Neural cell (in vitro differentiated cells): ENCODE measurements around the gene NEXN. TPM values are rescaled to one million over a fixed set of nuclear protein-coding genes. Genes with fewer than 3 reads are reported as not detected.

ENCODE experiments used
- H2AFZ ChIP-seq: fragments of 200-600, 300-800 bp; sonication (generic), shearing (Covaris generic); 2 replicates; pipeline ENCODE4 v1.6.0; 2014; ENCODE audit warnings: low read depth, mild to moderate bottlenecking, antibody characterized with exemption, low read length, moderate library complexity
- H3F3A ChIP-seq: fragments of 200-600 bp; shearing (Covaris generic); 2 replicates; pipeline ENCODE4 v1.6.1; 2016; ENCODE audit warnings: mild to moderate bottlenecking, moderate library complexity, mixed read lengths, antibody characterized with exemption, low read length; ENCODE audit not compliant: insufficient read depth, poor library complexity, severe bottlenecking
- H3K27ac ChIP-seq: fragments of 200-600, 300-800 bp; sonication (generic), shearing (Covaris generic); 2 replicates; pipeline ENCODE4 v1.5.1; 2014; ENCODE audit warnings: mild to moderate bottlenecking, low read length, moderate library complexity
- H3K27me3 ChIP-seq: fragments of 300-800, 200-600 bp; sonication (generic), shearing (Covaris generic); 2 replicates; pipeline ENCODE4 v1.6.0; 2014; ENCODE audit warnings: mild to moderate bottlenecking, low read depth, low read length, moderate library complexity; ENCODE audit not compliant: insufficient read depth
- H3K36me3 ChIP-seq: fragments of 300-800, 200-600 bp; sonication (generic), shearing (Covaris generic); 2 replicates; pipeline ENCODE4 v1.5.1; 2014; ENCODE audit warnings: mild to moderate bottlenecking, antibody characterized with exemption, low read length, moderate library complexity; ENCODE audit not compliant: insufficient read depth
- H3K4me2 ChIP-seq: fragments of 300-800, 200-600 bp; sonication (generic), shearing (Covaris generic); 2 replicates; pipeline ENCODE4 v1.6.0; 2014; ENCODE audit warnings: mild to moderate bottlenecking, low read length
- H3K4me3 ChIP-seq: fragments of 300-800, 200-600 bp; sonication (generic), shearing (Covaris generic); 2 replicates; pipeline ENCODE4 v1.5.1; 2014; ENCODE audit warnings: mild to moderate bottlenecking, low read length, moderate library complexity
- H3K79me2 ChIP-seq: fragments of 200-600 bp; shearing (Covaris generic); replicated peaks from 2 replicates; pipeline ENCODE4 v1.6.0; 2014; ENCODE audit warnings: mild to moderate bottlenecking, low read length, moderate library complexity; ENCODE audit not compliant: insufficient read depth
- H3K9ac ChIP-seq: fragments of 300-800, 200-600 bp; sonication (generic), shearing (Covaris generic); 2 replicates; pipeline ENCODE4 v1.6.1; 2016; ENCODE audit warnings: mild to moderate bottlenecking, low read length, mixed read lengths
- H3K9me2 ChIP-seq: fragments of 200-600 bp; shearing (Covaris generic); 2 replicates; pipeline ENCODE4 v1.6.1; 2016; ENCODE audit warnings: mild to moderate bottlenecking, low read length, mixed read lengths; ENCODE audit not compliant: insufficient read depth
- H3K9me3 ChIP-seq: fragments of 200-600, 300-800 bp; sonication (generic), shearing (Covaris generic); 2 replicates; pipeline ENCODE4 v1.6.1; 2016; ENCODE audit warnings: mild to moderate bottlenecking, mixed run types, low read length, moderate library complexity, mixed read lengths
- H4K20me1 ChIP-seq: fragments of 200-600 bp; shearing (Covaris generic); 2 replicates; pipeline ENCODE4 v1.6.1; 2016; ENCODE audit warnings: mild to moderate bottlenecking, mixed run types; ENCODE audit not compliant: insufficient read depth
- CTCF ChIP-seq: fragments of 450-650 bp; IDR thresholded peaks from 2 replicates; pipeline ENCODE4 v1.5.1; 2014; ENCODE audit warnings: antibody characterized with exemption, mild to moderate bottlenecking, moderate library complexity; ENCODE audit not compliant: poor library complexity, severe bottlenecking
- EP300 ChIP-seq: fragments of 450-650 bp; conservative IDR thresholded peaks from 2 replicates; pipeline ENCODE4 v1.6.1; 2014; ENCODE audit warnings: antibody characterized with exemption, mild to moderate bottlenecking, moderate library complexity; ENCODE audit not compliant: poor library complexity, severe bottlenecking
- EZH2 ChIP-seq: fragments of 200-600, 300-800 bp; shearing (Covaris generic), sonication (generic); IDR thresholded peaks from 2 replicates; pipeline ENCODE4 v1.6.1; 2014; ENCODE audit warnings: antibody characterized with exemption, low read length, borderline replicate concordance, mild to moderate bottlenecking; ENCODE audit not compliant: insufficient read depth, poor library complexity, severe bottlenecking
- MXI1 ChIP-seq: fragments of 450-650 bp; conservative IDR thresholded peaks from 2 replicates; pipeline ENCODE4 v1.6.1; 2014; ENCODE audit warnings: antibody characterized with exemption, mild to moderate bottlenecking; ENCODE audit not compliant: poor library complexity, severe bottlenecking
- POLR2AphosphoS5 ChIP-seq: IDR thresholded peaks from 2 replicates; pipeline ENCODE4 v1.6.1; 2012
- RAD21 ChIP-seq: fragments of 450-650 bp; conservative IDR thresholded peaks from 2 replicates; pipeline ENCODE4 v1.6.1; 2014; ENCODE audit warnings: antibody characterized with exemption, mild to moderate bottlenecking, moderate library complexity
- REST ChIP-seq: IDR thresholded peaks from 2 replicates; pipeline ENCODE4 v1.6.1; 2012; ENCODE audit warnings: borderline replicate concordance
- SMC3 ChIP-seq: fragments of 450-650 bp; conservative IDR thresholded peaks from 2 replicates; pipeline ENCODE4 v1.6.1; 2014; ENCODE audit warnings: antibody characterized with exemption, mild to moderate bottlenecking, moderate library complexity; ENCODE audit not compliant: poor library complexity
- TAF1 ChIP-seq: IDR thresholded peaks from 2 replicates; pipeline ENCODE4 v1.6.1; 2012; ENCODE audit warnings: low read depth
- polyA plus RNA-seq: library from polyadenylated mRNA; depleted of rRNA; stranded (reverse); fragments of >200 nt; gene quantifications from 2 replicates; pipeline ENCODE4 v1.2.3, GENCODE V29; 2014

Gene NEXN
- polyA plus RNA-seq, 1 donor from 2014 or later: 0.43 TPM

GRCh38 chr1:77873461-77873860 lies 15.0 kb upstream of the NEXN start:
- no peaks in the 10 kb centered on the region for H3K79me2 ChIP-seq
- H3F3A ChIP-seq: no peaks in the 10 kb centered on the region
- no peaks in the 10 kb centered on the region for H4K20me1 ChIP-seq
- H3K9me3 ChIP-seq: no peaks in the 10 kb centered on the region
- no peak overlapping the region for H3K9ac ChIP-seq
- H3K4me3 ChIP-seq: no peak overlapping the region
- H3K4me2 ChIP-seq: no peak overlapping the region
- H3K27ac ChIP-seq: no peak overlapping the region
- no peaks in the 10 kb centered on the region for H3K9me2 ChIP-seq
- H3K36me3 ChIP-seq: no peaks in the 10 kb centered on the region
- no peaks in the 10 kb centered on the region for H3K27me3 ChIP-seq
- TF ChIP-seq SMC3: no peak
- no peak for TF ChIP-seq TAF1
- TF ChIP-seq MXI1: no peak
- no peak for TF ChIP-seq REST
- TF ChIP-seq RAD21: no peak
- TF ChIP-seq EP300: no peak
- TF ChIP-seq EZH2: no peak
- no peak for TF ChIP-seq CTCF
- TF ChIP-seq POLR2AphosphoS5: no peak
- no peak overlapping the region for H2AFZ ChIP-seq

- Histone ChIP-seq H2AFZ (no peak overlapping the region), H3K79me2 (no peaks in the 10 kb centered on the region), H3K4me2 (no peak overlapping the region), H3K9ac (no peak overlapping the region), H3K36me3 (no peaks in the 10 kb centered on the region), H3K27ac (no peak overlapping the region), H3K27me3 (no peaks in the 10 kb centered on the region), H3K4me3 (no peak overlapping the region), H4K20me1 (no peaks in the 10 kb centered on the region), H3K9me3 (no peaks in the 10 kb centered on the region), H3K9me2 (no peaks in the 10 kb centered on the region), H3F3A (no peaks in the 10 kb centered on the region)
- TF ChIP-seq EZH2 (no peak), MXI1 (no peak), CTCF (no peak), SMC3 (no peak), RAD21 (no peak), POLR2AphosphoS5 (no peak), EP300 (no peak), TAF1 (no peak), REST (no peak)
Measured at GRCh38 chr1:77874804-77875445, 13.5 kb upstream of the NEXN start.
